IPS-18c (cell line): Measurements from ENCODE around the gene CFAP74.

ENCODE experiments used
- H3K4me3 ChIP-seq: 2 replicates; pipeline ENCODE4 v1.7.0; 2013; ENCODE audit warnings: low read depth, mild to moderate bottlenecking, low read length, moderate library complexity; ENCODE audit not compliant: insufficient read depth
- H3K9me3 ChIP-seq: one replicate; pipeline ENCODE4 v1.6.1; 2013; ENCODE audit warnings: mild to moderate bottlenecking, low read length, moderate library complexity; ENCODE audit not compliant: control insufficient read depth, insufficient read depth

CFAP74 gene

DNA sequence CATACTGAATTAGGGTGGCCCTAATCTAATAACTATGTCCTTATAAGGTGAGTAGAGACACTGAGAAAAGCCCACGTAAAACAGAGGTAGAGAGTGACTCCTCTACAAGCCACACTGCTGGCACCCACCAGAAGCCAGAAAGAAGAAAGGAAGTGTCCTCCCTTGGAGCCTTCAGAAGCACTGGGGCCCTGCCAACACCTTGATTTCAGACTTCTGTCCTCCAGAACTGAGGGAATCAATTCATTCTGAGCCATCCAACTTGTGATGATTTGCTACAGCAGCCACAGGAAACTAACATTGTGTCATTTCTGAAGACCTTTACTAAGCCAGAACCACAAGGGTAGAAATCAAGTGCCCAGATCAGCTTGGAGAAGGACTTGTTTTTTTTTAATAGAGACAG, 127.7 kb downstream of the CFAP74 start:
- Histone ChIP-seq H3K4me3 (no peak overlapping the region), H3K9me3 (peaks cover 11% of the 10 kb centered on the region)

GRCh38 chr1:1874901-1875300, 128.7 kb downstream of the CFAP74 start:
- peaks cover 11% of the 10 kb centered on the region for H3K9me3 ChIP-seq
- no peak overlapping the region for H3K4me3 ChIP-seq

- Histone ChIP-seq H3K4me3 (no peak overlapping the region), H3K9me3 (peaks cover 11% of the 10 kb centered on the region)
Measured at GRCh38 chr1:1873186-1873585, 130.4 kb downstream of the CFAP74 start.

DNA sequence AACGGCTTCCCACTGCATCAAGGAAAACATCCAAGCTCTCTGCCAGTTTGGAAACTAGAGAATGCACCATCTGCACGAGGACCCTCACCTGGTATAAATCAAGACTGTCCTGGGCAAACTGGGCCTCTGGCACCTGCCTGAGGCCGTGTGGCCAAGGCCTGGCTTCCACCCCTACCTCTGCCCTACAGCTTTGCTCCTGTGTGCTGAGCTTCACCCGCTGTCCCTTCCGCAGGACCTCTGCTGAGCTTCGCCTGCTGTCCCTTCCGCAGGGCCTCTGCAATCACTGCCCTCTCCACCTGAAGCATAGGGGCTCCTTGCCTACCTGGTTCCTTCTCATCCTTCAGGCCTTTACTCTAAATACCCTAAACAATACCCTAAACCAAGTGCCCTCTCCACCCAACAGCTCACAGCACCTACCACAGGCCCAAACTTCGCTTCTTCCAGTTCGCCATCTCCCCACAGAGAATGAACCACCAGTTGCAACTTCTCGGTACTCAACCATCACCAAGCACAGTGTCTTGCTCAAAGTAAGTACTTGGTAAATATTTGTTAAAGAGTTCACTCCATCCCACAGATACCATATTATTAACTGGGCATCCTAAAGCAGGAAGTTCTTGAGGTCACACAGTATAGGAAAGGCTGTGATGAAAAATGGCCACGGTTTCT, 131.1 kb downstream of the CFAP74 start:
- Histone ChIP-seq H3K9me3 (peaks cover 11% of the 10 kb centered on the region), H3K4me3 (no peak overlapping the region; the same call in 1 of the 2 replicates)
